CD14-positive monocyte (primary cell): Measurements from ENCODE around the gene SPATA31E1. TPM values are rescaled to one million over a fixed set of nuclear protein-coding genes. Genes with fewer than 3 reads are reported as not detected.
A peak's percentile ranks its signal among the peaks of the same experiment; 100 is the strongest.

Experiments
- DNase-seq, 3 donors: peaks; one replicate each; pipeline ENCODE4 v3.0.0-alpha.2; 2011 to 2022
- H2AFZ ChIP-seq: 2 replicates; pipeline ENCODE4 v1.6.0; 2012; ENCODE audit warnings: mild to moderate bottlenecking, low read depth, low read length, inconsistent platforms; ENCODE audit not compliant: insufficient read depth, poor library complexity, severe bottlenecking
- H3K27ac ChIP-seq, 2 donors: 1 replicate in 1 of 2; 2 replicates in 1 of 2; pipeline ENCODE4 v1.5.1; 2012 to 2013; ENCODE audit warnings: low read length in 2 of 2, control low read depth in 1 of 2, inconsistent platforms in 1 of 2, low read depth in 1 of 2, mild to moderate bottlenecking in 1 of 2
- H3K27me3 ChIP-seq, 2 donors: one replicate each; pipeline versions ENCODE4 v1.6.0 to v1.6.1; 2011 to 2013; ENCODE audit warnings: low read length in 2 of 2; ENCODE audit not compliant: control insufficient read depth in 2 of 2, insufficient read depth in 2 of 2
- H3K36me3 ChIP-seq, 2 donors: replicated peaks in 1 of 2; 1 replicate in 1 of 2; 2 replicates in 1 of 2; pipeline versions ENCODE4 v1.5.1 to v1.6.1; 2012 to 2013; ENCODE audit warnings: low read length in 2 of 2, control low read depth in 1 of 2, inconsistent platforms in 1 of 2, mild to moderate bottlenecking in 1 of 2; ENCODE audit not compliant: insufficient read depth in 2 of 2, control insufficient read depth in 1 of 2
- H3K4me1 ChIP-seq, 2 donors: 1 replicate in 1 of 2; 2 replicates in 1 of 2; pipeline versions ENCODE4 v1.5.1 to v1.6.1; 2012 to 2013; ENCODE audit warnings: low read length in 2 of 2, control low read depth in 1 of 2, inconsistent platforms in 1 of 2, mild to moderate bottlenecking in 1 of 2, moderate library complexity in 1 of 2; ENCODE audit not compliant: insufficient read depth in 2 of 2, control insufficient read depth in 1 of 2
- H3K4me2 ChIP-seq: replicated peaks from 2 replicates; pipeline ENCODE3; 2012; ENCODE audit warnings: low read length, moderate library complexity, mild to moderate bottlenecking; ENCODE audit not compliant: poor library complexity, severe bottlenecking; ENCODE audit errors: extremely low read depth
- H3K4me3 ChIP-seq, 3 experiments: fragments of 200-600 bp in 1 of 3; sonication (generic) in 1 of 3; replicated peaks in 1 of 3; 1 replicate in 2 of 3; 2 replicates in 1 of 3; pipeline ENCODE4 v1.5.1; 2011 to 2013; ENCODE audit warnings: low read length in 3 of 3, mild to moderate bottlenecking in 3 of 3, control low read depth in 2 of 3, low read depth in 2 of 3, inconsistent platforms in 1 of 3, moderate library complexity in 1 of 3
- H3K79me2 ChIP-seq: 2 replicates; pipeline ENCODE4 v1.6.0; 2012; ENCODE audit warnings: mild to moderate bottlenecking, control low read depth, inconsistent platforms, low read length, moderate library complexity; ENCODE audit not compliant: insufficient read depth
- H3K9ac ChIP-seq: 2 replicates; pipeline ENCODE4 v1.6.0; 2017; ENCODE audit warnings: low read length, mild to moderate bottlenecking; ENCODE audit not compliant: insufficient read depth, poor library complexity, severe bottlenecking
- H3K9me3 ChIP-seq, 2 donors: replicated peaks in 1 of 2; 1 replicate in 1 of 2; 2 replicates in 1 of 2; pipeline versions ENCODE4 v1.5.1 to v1.6.1; 2012 to 2013; ENCODE audit warnings: low read length in 2 of 2, control low read depth in 1 of 2; ENCODE audit not compliant: control insufficient read depth in 1 of 2, insufficient read depth in 1 of 2
- H4K20me1 ChIP-seq: 2 replicates; pipeline ENCODE4 v1.6.0; 2012; ENCODE audit warnings: mild to moderate bottlenecking, low read length, control low read depth, moderate library complexity; ENCODE audit not compliant: insufficient read depth
- H3K27ac Mint-ChIP-seq, 7 donors: one replicate each; pipeline ENCODE4 v1.8.0; 2020; ENCODE audit warnings: mild to moderate bottlenecking in 7 of 7, mixed read lengths in 7 of 7, moderate library complexity in 6 of 7, inconsistent platforms in 2 of 7
- H3K27me3 Mint-ChIP-seq, 3 donors: one replicate each; pipeline ENCODE4 v1.8.0; 2021 to 2022; ENCODE audit warnings: low read depth in 3 of 3, mild to moderate bottlenecking in 3 of 3, mixed read lengths in 3 of 3, moderate library complexity in 3 of 3, inconsistent platforms in 1 of 3
- H3K36me3 Mint-ChIP-seq, 2 donors: one replicate each; pipeline ENCODE4 v1.8.0; 2020; ENCODE audit warnings: mixed read lengths in 2 of 2, inconsistent platforms in 1 of 2, mild to moderate bottlenecking in 1 of 2
- H3K4me1 Mint-ChIP-seq: one replicate; pipeline ENCODE4 v1.8.0; 2020; ENCODE audit warnings: mild to moderate bottlenecking, mixed read lengths
- H3K4me3 Mint-ChIP-seq, 2 donors: one replicate each; pipeline ENCODE4 v1.8.0; 2020; ENCODE audit warnings: mild to moderate bottlenecking in 2 of 2, mixed read lengths in 2 of 2, moderate library complexity in 1 of 2
- H3K9me3 Mint-ChIP-seq, 7 donors: one replicate each; pipeline ENCODE4 v1.8.0; 2020 to 2022; ENCODE audit warnings: mixed read lengths in 7 of 7, mild to moderate bottlenecking in 6 of 7, moderate library complexity in 6 of 7, inconsistent platforms in 2 of 7
- WGBS: methylation state at CpG from one replicate; pipeline ENCODE4 v1.1.5; 2013; ENCODE audit warnings: missing lambda C conversion rate; ENCODE audit not compliant: insufficient coverage; 5-methylcytosine and 5-hydroxymethylcytosine counted together
- intact Hi-C, 2 donors: fragments of 100-400 bp; cut with micrococcal nuclease; formaldehyde crosslinking; loops; one replicate each; pipeline versions ENCODE4 v1.15.0 to v1.15.1; 2023
- polyA plus RNA-seq, 3 donors: library from polyadenylated mRNA; depleted of rRNA in 1 of 3; unstranded in 2 of 3; stranded (reverse) in 1 of 3; fragments of 300-500 nt in 2 of 3; fragments of >200 nt in 1 of 3; fragmentation: Illumina TruSeq in 2 of 3; gene quantifications; 1 replicate in 2 of 3; 2 replicates in 1 of 3; pipeline ENCODE4 v1.2.3, GENCODE V29; 2012 to 2021
- TF ChIP-seq, protein P1 (sequence below): fragments of 200-600 bp; IDR thresholded peaks from one replicate; pipeline ENCODE4 v1.8.0; 2022; ENCODE audit warnings: antibody characterized with exemption, mild to moderate bottlenecking

Gene SPATA31E1
- polyA plus RNA-seq, 3 donors = 0.01 TPM; not detected in 2

DNA sequence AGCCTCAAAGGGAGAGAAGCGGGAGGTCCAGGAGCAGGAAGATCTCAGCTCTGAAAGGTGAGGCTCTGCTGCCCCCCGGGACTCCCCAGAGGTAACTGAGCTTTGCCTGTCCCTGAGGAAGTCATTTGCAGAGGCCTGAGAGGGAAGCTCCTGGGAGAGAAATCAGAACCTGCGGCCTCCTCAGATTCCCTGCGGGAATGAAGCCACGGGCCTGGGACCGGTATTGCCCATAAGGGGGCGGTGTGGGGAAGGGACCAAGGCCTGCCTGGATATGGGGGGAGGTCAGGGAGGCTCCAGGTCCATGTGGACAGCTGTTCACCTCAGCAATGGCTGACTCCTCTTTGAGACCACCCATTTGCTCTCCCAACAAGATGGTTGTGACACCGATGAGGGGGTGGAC is 1.3 kb downstream of the SPATA31E1 start:
- DNase-seq = no peak
- Histone ChIP-seq H3K4me3 (no peak overlapping the region), H4K20me1 (no peaks in the 10 kb centered on the region), H2AFZ (no peak overlapping the region), H3K27me3 (no peaks in the 10 kb centered on the region), H3K4me1 (no peaks in the 10 kb centered on the region), H3K4me2 (no peak overlapping the region), H3K9ac (no peak overlapping the region), H3K79me2 (no peaks in the 10 kb centered on the region), H3K27ac (no peak overlapping the region), H3K9me3 (no peaks in the 10 kb centered on the region), H3K36me3 (no peaks in the 10 kb centered on the region)
- TF ChIP-seq, protein P1, sequence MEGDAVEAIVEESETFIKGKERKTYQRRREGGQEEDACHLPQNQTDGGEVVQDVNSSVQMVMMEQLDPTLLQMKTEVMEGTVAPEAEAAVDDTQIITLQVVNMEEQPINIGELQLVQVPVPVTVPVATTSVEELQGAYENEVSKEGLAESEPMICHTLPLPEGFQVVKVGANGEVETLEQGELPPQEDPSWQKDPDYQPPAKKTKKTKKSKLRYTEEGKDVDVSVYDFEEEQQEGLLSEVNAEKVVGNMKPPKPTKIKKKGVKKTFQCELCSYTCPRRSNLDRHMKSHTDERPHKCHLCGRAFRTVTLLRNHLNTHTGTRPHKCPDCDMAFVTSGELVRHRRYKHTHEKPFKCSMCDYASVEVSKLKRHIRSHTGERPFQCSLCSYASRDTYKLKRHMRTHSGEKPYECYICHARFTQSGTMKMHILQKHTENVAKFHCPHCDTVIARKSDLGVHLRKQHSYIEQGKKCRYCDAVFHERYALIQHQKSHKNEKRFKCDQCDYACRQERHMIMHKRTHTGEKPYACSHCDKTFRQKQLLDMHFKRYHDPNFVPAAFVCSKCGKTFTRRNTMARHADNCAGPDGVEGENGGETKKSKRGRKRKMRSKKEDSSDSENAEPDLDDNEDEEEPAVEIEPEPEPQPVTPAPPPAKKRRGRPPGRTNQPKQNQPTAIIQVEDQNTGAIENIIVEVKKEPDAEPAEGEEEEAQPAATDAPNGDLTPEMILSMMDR = no peak
- Mint-ChIP-seq H3K9me3 (no peaks in the 10 kb centered on the region), H3K27ac (no peak overlapping the region), H3K27me3 (peaks cover 3 to 11% (median 3%) of the 10 kb centered on the region in 3 donors), H3K36me3 (no peaks in the 10 kb centered on the region), H3K4me1 (no peaks in the 10 kb centered on the region), H3K4me3 (no peak overlapping the region)
- intact Hi-C loops = no loop called here
- 83% methylated on average over 8 of the region's 8 CpGs for WGBS

DNA sequence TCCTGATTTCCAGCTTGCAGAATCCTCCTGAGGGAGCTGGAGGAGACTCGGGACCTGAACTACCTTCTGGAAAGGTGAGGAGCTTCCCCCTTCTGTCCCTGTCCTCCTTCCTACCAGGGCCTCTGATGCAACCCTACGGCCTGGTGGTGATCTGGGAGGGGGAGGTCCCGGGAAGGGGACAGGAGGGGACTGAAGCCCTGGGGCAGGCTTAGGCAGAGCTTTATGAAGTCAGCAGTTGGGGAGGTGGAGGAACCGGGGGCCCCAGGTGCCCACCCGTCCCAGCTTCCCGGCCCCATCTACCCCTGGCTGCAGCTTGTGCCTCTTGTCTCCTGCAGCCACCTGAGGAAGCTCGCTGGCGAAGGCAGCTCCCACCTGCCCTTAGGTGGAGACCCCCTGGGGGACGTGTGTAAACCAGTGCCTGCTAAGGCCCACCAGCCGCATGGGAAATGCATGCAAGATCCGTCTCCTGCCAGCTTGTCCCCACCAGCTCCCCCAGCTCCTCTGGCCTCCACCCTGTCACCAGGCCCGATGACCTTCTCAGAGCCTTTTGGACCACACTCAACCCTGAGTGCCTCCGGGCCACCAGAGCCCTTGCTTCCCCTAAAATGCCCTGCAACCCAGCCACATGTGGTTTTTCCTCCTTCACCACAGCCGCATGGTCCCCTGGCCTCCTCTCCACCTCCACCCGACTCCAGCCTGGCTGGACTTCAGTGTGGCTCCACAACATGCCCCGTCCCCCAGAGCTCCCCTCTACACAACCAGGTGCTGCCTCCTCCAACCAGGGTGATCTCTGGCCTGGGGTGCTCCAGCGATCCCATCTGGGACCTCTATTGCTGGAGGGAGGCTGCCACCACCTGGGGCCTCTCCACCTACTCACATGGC is 2.1 kb downstream of the SPATA31E1 start:
- Mint-ChIP-seq H3K4me3 (no peak overlapping the region), H3K27me3 (peaks cover 3 to 11% (median 3%) of the 10 kb centered on the region in 3 donors), H3K36me3 (no peaks in the 10 kb centered on the region), H3K9me3 (no peaks in the 10 kb centered on the region), H3K4me1 (no peaks in the 10 kb centered on the region), H3K27ac (peak overlapping the region in 1 of 7 donors; percentile 20)
- TF ChIP-seq, protein P1 = no peak
- Histone ChIP-seq H3K4me3 (no peak overlapping the region), H3K79me2 (no peaks in the 10 kb centered on the region), H3K9ac (no peak overlapping the region), H3K27ac (no peak overlapping the region), H2AFZ (no peak overlapping the region), H3K36me3 (no peaks in the 10 kb centered on the region), H3K4me2 (no peak overlapping the region), H3K4me1 (no peaks in the 10 kb centered on the region), H3K27me3 (no peaks in the 10 kb centered on the region), H4K20me1 (no peaks in the 10 kb centered on the region), H3K9me3 (no peaks in the 10 kb centered on the region)
- 89% methylated on average over 14 of the region's 17 CpGs for WGBS
- intact Hi-C loops = no loop called here
- DNase-seq = no peak
